ENCODE measurements around the gene ASPHD2.

ASPHD2 gene

GRCh38 chr22:26479043-26479791 is 50.2 kb downstream of the ASPHD2 start:
- DNase-seq: no peak

GRCh38 chr22:26479792-26480610 is 50.9 kb downstream of the ASPHD2 start:
- no peak for DNase-seq

DNA sequence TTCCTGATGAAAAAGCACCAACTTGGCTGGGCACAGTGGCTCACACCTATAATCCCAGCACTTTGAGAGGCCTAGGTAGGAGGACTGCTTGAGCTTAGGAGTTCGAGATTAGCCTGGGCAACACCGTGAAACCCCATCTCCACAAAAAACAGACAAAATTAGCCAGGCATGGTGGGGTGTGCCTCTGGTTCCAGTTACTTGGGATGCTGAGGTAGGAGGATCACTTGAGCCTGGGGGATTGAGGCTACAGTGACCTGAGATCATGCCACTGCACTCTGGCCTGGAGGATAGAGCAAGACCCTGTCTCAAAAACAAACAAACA is 51.5 kb downstream of the ASPHD2 start:
- no peak for DNase-seq

DNA sequence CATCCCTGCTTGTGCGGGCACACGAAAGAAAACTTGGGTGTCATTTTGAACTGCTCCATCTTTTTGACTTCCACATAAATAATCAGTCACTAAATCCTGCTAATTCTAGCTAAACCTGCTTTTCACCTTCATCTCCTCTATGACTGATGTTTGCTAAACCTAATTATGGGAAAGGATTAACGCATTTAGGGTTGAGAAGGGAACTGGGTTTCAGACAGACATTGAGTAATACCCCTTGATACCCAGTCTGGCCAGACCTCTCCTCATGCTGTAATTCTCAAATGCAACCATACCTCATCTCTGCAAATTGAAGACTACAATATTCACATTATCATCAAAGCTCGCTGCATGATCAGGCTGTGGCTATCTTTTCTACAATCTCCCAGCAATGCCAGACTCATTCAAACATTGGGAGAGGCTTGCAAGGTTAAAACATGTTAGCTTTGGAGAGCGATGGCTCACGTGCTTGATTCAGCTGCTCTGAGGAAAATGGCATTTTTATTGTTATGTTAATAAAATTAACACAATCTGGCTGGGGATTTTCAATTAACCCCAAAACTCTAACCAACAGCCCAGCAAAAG is 52.1 kb downstream of the ASPHD2 start:
- no peak for DNase-seq

DNA sequence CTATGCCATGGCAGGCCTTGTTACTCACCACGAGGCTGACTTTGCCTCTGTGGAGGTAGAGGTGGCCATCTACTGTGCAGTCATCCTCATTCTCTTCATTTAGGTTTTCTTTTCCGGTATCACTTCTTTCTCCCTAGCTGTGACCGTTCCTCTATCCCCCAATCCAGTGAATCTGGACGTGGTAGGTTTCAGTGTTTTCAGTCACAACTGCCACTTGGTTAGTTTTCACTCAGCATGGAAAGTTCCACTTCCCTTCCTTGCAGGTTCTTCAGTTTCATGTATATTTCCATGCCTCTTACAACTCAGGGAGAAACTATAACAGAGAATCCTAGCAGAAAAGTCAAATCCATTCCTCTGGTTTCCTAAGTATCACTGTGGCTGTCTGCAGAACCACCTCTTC is 52.6 kb downstream of the ASPHD2 start:
- DNase-seq: no peak

DNA sequence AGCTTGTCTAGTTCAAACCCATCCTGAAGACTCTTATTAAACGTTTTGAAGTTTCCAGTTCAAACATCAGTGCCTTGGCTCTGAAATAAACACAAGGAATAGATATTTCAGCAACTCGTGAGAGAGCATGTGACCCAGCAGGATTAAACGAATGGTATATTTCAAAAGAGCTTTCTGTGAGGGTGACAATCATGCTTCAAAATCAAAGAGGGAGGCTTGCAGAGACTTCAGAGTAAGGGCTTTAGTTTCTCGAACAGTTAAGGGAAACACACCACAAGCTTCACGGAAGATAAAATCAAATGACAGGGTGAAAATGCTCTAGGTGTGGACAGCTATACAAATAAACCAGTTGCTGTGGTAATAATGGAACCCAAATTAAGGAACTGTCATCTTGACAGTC is 53.1 kb downstream of the ASPHD2 start:
- DNase-seq: no peak

DNA sequence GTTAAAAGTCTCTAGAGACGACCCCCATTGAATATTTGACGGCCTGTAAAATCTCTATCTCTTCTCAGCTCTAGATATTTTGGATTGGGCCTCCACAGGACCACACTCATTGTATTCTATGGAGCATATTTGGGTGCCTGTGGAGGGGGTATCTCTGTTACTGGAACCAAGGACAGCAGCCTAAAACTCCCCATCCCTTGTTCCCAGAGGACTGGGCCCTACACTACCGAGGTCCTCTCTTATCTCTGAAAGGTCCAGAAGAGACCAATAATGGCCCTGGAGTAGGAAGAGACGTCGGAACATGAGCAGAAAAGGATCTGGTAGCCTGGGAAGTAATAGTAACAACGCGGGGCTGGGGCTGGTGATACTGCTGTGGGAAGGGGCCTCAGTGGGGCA is 54.0 kb downstream of the ASPHD2 start:
- DNase-seq: no peak

DNA sequence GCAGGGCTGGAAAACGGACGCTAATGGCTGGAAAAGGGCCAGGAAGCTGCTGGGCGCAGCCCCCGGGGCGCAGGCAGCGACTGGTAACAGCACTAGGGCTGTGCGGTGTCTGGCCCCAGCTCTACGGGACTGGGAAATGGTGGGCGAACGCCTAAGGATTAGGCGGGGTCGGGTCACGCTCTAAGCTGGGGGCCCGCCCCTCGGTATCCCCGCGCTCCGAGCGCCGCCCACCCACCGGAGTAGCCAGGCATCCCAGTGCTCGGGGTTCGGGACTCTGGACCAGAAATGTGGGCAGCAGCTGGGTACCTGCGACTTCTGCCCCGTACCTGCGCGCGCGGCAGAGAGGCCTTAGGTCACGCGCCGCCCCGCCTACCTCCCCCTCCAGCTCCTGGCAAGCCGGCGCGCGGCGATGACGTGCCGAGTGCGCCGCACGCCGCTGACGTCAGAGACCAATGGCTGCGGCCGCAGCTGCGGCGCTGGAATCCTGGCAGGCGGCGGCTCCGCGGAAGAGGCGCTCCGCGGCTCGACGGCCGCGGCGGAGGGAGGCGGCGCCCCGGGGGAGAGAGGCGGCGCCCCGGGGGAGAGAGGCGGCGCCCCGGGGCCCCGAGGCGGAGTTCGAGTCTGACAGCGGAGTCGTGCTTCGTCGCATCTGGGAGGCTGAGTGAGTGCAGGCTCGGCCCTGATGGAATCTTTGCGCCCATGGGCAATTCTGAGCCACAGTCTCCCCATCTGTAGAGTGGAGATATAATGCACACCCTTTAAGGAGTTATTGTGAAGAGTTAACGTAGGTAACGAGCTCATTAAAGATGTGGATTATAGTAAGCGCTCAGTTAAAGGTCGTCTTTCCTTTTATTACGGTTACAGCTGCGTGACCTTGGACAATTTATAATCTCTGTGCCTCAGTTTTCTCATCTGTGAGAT is 54.6 kb downstream of the ASPHD2 start, which contains the start of the genes HPS4 and SRRD:
HPS4 (minus strand) TSS at position 345 of the 921 bp plus-strand sequence. CDS start 2,021 bp downstream, outside the sequence.
SRRD (plus strand) TSS at position 439 of the 921 bp plus-strand sequence; CDS start at position 453, 14 bp downstream.
- peak; percentile 75 for DNase-seq

- no peak for DNase-seq
Observed at GRCh38 chr22:26484360-26484706, 55.3 kb downstream of the ASPHD2 start.

DNA sequence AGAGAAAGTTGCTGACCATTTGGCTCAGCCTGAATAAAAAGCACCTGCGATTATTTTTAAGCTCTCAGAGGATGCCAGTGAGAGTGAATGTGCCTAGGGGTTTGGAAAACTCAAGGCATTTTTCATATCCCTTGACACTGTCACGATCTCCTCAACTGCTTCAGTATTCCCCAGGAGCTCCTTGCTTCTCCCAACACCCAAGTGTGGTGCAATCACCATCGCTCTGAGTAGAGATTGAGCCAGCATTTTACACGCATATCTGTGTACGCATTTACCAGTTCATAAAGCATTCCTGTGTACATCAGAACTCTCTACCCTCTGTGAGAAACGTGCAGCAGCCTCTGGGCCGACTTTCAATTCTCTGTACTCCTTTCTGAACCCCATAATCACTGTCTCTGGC is 56.0 kb downstream of the ASPHD2 start:
- no peak for DNase-seq

- DNase-seq: no peak
Observed at GRCh38 chr22:26485806-26486390, 56.8 kb downstream of the ASPHD2 start.

DNA sequence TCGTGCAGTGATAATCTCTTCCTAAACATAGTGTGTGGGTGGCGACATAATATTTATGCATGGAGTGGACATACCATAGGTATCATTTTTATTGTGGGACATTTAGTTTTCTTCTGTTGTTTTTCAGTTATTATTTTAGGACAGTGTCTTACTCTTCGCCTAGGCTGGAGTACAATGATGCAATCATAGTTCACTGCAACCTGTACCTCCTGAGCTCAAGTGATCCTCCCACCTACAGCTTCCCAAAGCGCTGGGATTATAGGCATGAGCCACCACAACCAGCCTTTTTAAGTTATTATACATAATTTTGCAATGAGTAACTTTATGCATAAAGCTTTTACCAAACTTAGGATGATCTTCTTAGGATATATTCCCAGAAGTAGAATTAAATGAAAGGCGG is 57.3 kb downstream of the ASPHD2 start:
- no peak for DNase-seq

DNA sequence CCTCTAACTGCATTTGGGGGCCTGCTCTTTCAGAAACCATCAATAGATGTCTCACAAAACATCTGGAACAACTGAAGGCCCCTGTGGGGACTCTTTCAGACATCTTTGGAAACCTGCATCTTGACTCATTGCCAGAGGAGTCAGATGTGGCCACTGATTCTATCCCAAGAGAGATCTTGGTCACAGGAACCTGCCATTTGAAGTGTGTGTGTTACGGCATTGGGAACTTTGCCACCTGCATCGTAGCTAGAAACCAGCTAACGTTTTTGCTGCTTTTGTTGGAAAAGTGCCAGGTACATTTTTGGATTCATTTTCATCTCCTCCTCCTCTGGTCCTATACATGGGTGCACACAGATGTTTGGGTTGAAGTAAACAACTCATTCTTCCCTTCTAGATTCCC is 58.9 kb downstream of the ASPHD2 start:
- no peak for DNase-seq

DNA sequence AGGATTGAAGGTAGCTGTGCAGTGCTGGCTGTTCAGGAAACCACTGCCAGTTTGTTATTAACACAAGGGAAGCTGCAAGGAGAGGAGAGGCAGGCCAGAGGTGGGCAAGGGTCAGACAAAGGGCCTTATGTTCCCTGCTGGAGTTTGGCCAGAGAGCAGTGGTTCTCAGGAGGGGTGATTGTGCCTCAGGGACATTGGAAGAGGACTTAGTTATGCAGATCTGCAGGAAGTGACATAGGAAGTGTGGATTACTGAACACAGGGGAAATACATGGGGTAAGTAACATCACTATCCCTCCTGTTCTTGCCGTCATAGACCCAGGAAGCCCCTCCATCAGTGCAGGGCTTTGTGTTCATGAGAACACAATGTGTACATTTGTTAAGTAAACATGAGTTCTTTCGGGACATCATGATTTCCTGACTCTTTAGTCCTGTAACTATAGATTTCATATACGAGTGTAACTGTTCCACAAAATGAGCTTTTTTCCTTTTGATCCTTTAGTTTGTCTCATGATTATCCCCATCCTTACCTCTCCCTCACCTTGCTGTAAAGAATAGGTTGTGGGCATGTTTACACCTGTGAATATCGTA is 60.5 kb downstream of the ASPHD2 start:
- no peak for DNase-seq

- DNase-seq: no peak
Observed at GRCh38 chr22:26492220-26492619, 63.2 kb downstream of the ASPHD2 start.

GRCh38 chr22:26494506-26494905 is 65.4 kb downstream of the ASPHD2 start:
- no peak for DNase-seq

Measured in NCI-H446 treated with DMSO at 0.1 percent for 48 hours (cell line).